WTC11 (cell line): ENCODE data around the gene SCAND1. TPM values are rescaled to one million over a fixed set of nuclear protein-coding genes. Genes with fewer than 3 reads are reported as not detected.

ENCODE experiments used
- ATF6 ChIP-seq: sonication (generic); formaldehyde crosslinking; IDR thresholded peaks from 2 replicates; pipeline ENCODE4 v1.8.1; 2023; ENCODE audit warnings: mild to moderate bottlenecking, missing genetic modification reagents
- CBFB ChIP-seq: sonication (generic); formaldehyde crosslinking; IDR thresholded peaks from 2 replicates; pipeline ENCODE4 v1.8.1; 2022; ENCODE audit warnings: mild to moderate bottlenecking, low read depth, missing genetic modification reagents
- E2F5 ChIP-seq: sonication (generic); formaldehyde crosslinking; IDR thresholded peaks from 2 replicates; pipeline ENCODE4 v1.8.1; 2022; ENCODE audit warnings: mild to moderate bottlenecking, moderate library complexity, missing genetic modification reagents
- ELF4 ChIP-seq: sonication (generic); formaldehyde crosslinking; IDR thresholded peaks from 2 replicates; pipeline ENCODE4 v1.8.1; 2022; ENCODE audit warnings: low read depth, mild to moderate bottlenecking, moderate library complexity, missing genetic modification reagents
- ERG ChIP-seq: fragments of 250-450 bp; sonication (Bioruptor Pico); IDR thresholded peaks from 2 replicates; pipeline ENCODE4 v1.8.0; 2021; ENCODE audit warnings: mild to moderate bottlenecking
- FOXJ3 ChIP-seq: sonication (generic); formaldehyde crosslinking; IDR thresholded peaks from 2 replicates; pipeline ENCODE4 v1.9.0; 2021; ENCODE audit warnings: missing genetic modification reagents, mild to moderate bottlenecking, borderline replicate concordance
- FOXP1 ChIP-seq: sonication (generic); formaldehyde crosslinking; IDR thresholded peaks from 2 replicates; pipeline ENCODE4 v1.8.0; 2022; ENCODE audit warnings: missing genetic modification reagents, mild to moderate bottlenecking, moderate library complexity, borderline replicate concordance
- GABPB1 ChIP-seq: sonication (generic); formaldehyde crosslinking; IDR thresholded peaks from 2 replicates; pipeline ENCODE4 v1.8.1; 2023; ENCODE audit warnings: mild to moderate bottlenecking, missing genetic modification reagents
- HMGA2 ChIP-seq: fragments of 250-450 bp; sonication (Bioruptor Pico); IDR thresholded peaks from 2 replicates; pipeline ENCODE4 v1.4.0; 2021; ENCODE audit warnings: mild to moderate bottlenecking, moderate library complexity
- JUN ChIP-seq: sonication (generic); formaldehyde crosslinking; IDR thresholded peaks from 2 replicates; pipeline ENCODE4 v1.8.0; 2023; ENCODE audit warnings: mild to moderate bottlenecking, missing genetic modification reagents
- MLX ChIP-seq: sonication (generic); formaldehyde crosslinking; IDR thresholded peaks from 2 replicates; pipeline ENCODE4 v1.8.1; 2023; ENCODE audit warnings: mild to moderate bottlenecking, missing genetic modification reagents, moderate library complexity
- MYBL2 ChIP-seq: sonication (generic); formaldehyde crosslinking; IDR thresholded peaks from 2 replicates; pipeline ENCODE4 v1.8.1; 2023; ENCODE audit warnings: mild to moderate bottlenecking, moderate library complexity, missing genetic modification reagents
- NFYB ChIP-seq: sonication (generic); formaldehyde crosslinking; conservative IDR thresholded peaks from 2 replicates; pipeline ENCODE4 v1.8.0; 2022; ENCODE audit warnings: low read depth, missing genetic modification reagents
- NR2C2 ChIP-seq: sonication (generic); formaldehyde crosslinking; IDR thresholded peaks from 2 replicates; pipeline ENCODE4 v1.8.0; 2022; ENCODE audit warnings: mild to moderate bottlenecking, missing genetic modification reagents
- NR3C1 ChIP-seq: sonication (generic); formaldehyde crosslinking; conservative IDR thresholded peaks from 2 replicates; pipeline ENCODE4 v1.8.1; 2023; ENCODE audit warnings: low read depth, mild to moderate bottlenecking, missing genetic modification reagents
- PRRX2 ChIP-seq: fragments of 250-450 bp; sonication (Bioruptor Pico); IDR thresholded peaks from 2 replicates; pipeline ENCODE4 v1.8.0; 2021; ENCODE audit warnings: mild to moderate bottlenecking
- RORB ChIP-seq: fragments of 250-450 bp; sonication (Bioruptor Pico); IDR thresholded peaks from 2 replicates; pipeline ENCODE4 v1.9.0; 2021; ENCODE audit warnings: mild to moderate bottlenecking
- SP1 ChIP-seq: sonication (generic); formaldehyde crosslinking; conservative IDR thresholded peaks from 2 replicates; pipeline ENCODE4 v1.8.1; 2022; ENCODE audit warnings: missing genetic modification reagents
- STAT6 ChIP-seq: sonication (generic); formaldehyde crosslinking; conservative IDR thresholded peaks from 2 replicates; pipeline ENCODE4 v1.8.1; 2023; ENCODE audit warnings: mild to moderate bottlenecking, low read depth, missing genetic modification reagents, moderate library complexity
- ZNF138 ChIP-seq: sonication (generic); formaldehyde crosslinking; conservative IDR thresholded peaks from 2 replicates; pipeline ENCODE4 v1.8.1; 2022; ENCODE audit warnings: mild to moderate bottlenecking, moderate library complexity, missing genetic modification reagents
- ZSCAN18 ChIP-seq: fragments of 250-450 bp; sonication (Bioruptor Pico); IDR thresholded peaks from 2 replicates; pipeline ENCODE4 v2.1.2; 2022; ENCODE audit warnings: mild to moderate bottlenecking, moderate library complexity
- total RNA-seq: library from RNA; stranded (reverse); gene quantifications from 3 replicates; pipeline ENCODE4 v1.2.3, GENCODE V29; 2021

The SCAND1 gene
- total RNA-seq, 1 experiment from 2014 or later, result 103 TPM

GRCh38 chr20:35953387-35954199 is 709 bp downstream of the SCAND1 start (continued):
- 0 out of 2 replicates have a peak, but pooled peaks have one; percentile 57 for TF ChIP-seq ELF4
- TF ChIP-seq RORB (CRISPR knock-in tag), result no peak
- no peak for TF ChIP-seq FOXJ3 (CRISPR knock-in tag)
- no peak for TF ChIP-seq CBFB
- TF ChIP-seq GABPB1 (CRISPR knock-in tag), result peak; percentile 15
- TF ChIP-seq E2F5 (CRISPR knock-in tag), result peak; percentile 65; the same call in 1 of the 2 replicates
- no peak for TF ChIP-seq FOXP1 (CRISPR knock-in tag)
- TF ChIP-seq NFYB (CRISPR knock-in tag), result no peak
- TF ChIP-seq ATF6 (CRISPR knock-in tag), result no peak
- TF ChIP-seq NR3C1 (CRISPR knock-in tag), result no peak
- no peak for TF ChIP-seq ERG
- TF ChIP-seq HMGA2 (CRISPR knock-in tag), result no peak
- no peak for TF ChIP-seq ZSCAN18 (CRISPR knock-in tag)
- no peak for TF ChIP-seq NR2C2 (CRISPR knock-in tag)
- no peak for TF ChIP-seq STAT6 (CRISPR knock-in tag)
- TF ChIP-seq SP1 (CRISPR knock-in tag), result no peak
- no peak for TF ChIP-seq PRRX2
- no peak for TF ChIP-seq JUN
- TF ChIP-seq MLX (CRISPR knock-in tag), result 0 out of 2 replicates have a peak, but pooled peaks have one; percentile 60
- TF ChIP-seq MYBL2 (CRISPR knock-in tag), result no peak
- TF ChIP-seq ZNF138 (CRISPR knock-in tag), result no peak
